ENCODE data around the gene SLC30A1.
A peak's percentile ranks its signal among the peaks of the same experiment; 100 is the strongest.

DNA sequence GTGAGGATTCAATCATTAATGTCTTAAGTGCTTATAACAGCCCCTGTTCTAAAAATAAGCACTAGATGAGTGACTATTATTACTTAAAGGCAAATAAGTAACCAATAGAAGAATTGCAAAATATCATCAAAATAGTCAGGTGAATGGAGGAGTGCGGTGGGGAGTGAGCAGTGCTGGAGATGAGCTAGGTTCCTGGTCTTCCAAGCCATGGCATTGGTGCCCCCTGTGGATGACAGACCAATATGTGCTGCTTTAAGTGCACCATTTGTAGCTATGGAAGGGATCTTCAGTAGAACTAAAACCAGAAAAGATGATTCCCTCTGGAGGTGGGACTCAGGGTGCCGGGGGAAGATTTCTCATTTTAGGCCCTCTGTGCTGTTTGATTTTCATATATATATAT is 46.1 kb upstream of the SLC30A1 start:
- TF ChIP-seq YY1 (IDR thresholded peaks at IDR 0.05; ENCODE audit: extremely low read depth, insufficient replicate concordance, low read depth, low read length) (no peak), EZH2 (IDR thresholded peaks at IDR 0.05) (no peak), CTCF (IDR thresholded peaks at IDR 0.05 in 2 of 3, conservative IDR thresholded peaks at IDR 0.05 in 1 of 3; ENCODE audit: borderline replicate concordance in 1 of 3, insufficient read depth in 1 of 3, low read depth in 2 of 3, low read length in 2 of 3) (peak; percentile 23 to 46 (median 32); a peak in 4 of 6 replicates)

Measured in HCT116 (cell line).